Smooth muscle cell (in vitro differentiated cells): ENCODE measurements around the gene PTPRN2. TPM values are rescaled to one million over a fixed set of nuclear protein-coding genes. Genes with fewer than 3 reads are reported as not detected.

ENCODE experiments used
- DNase-seq: peaks from one replicate; lab custom pipeline; 2025; ENCODE audit not compliant: unreplicated experiment; lab: John Stamatoyannopoulos, UW
- H2AFZ ChIP-seq: fragments of 200-600 bp; sonication (generic); 2 replicates; pipeline ENCODE4 v1.6.0; 2016; ENCODE audit warnings: antibody characterized with exemption, low read depth, mild to moderate bottlenecking
- H3F3A ChIP-seq: fragments of 200-600 bp; sonication (generic); 2 replicates; pipeline ENCODE4 v1.6.0; 2017; ENCODE audit warnings: antibody characterized with exemption, low read depth
- H3K27ac ChIP-seq: fragments of 200-600 bp; sonication (generic); 2 replicates; pipeline ENCODE4 v1.5.1; 2016; ENCODE audit warnings: low read depth, mild to moderate bottlenecking
- H3K27me3 ChIP-seq: fragments of 200-600 bp; sonication (generic); 2 replicates; pipeline ENCODE4 v1.6.1; 2016; ENCODE audit warnings: low read depth, mild to moderate bottlenecking
- H3K36me3 ChIP-seq: fragments of 200-600 bp; sonication (generic); 2 replicates; pipeline ENCODE4 v1.5.1; 2016; ENCODE audit warnings: low read depth
- H3K4me1 ChIP-seq: fragments of 200-600 bp; sonication (generic); 2 replicates; pipeline ENCODE4 v1.5.1; 2016; ENCODE audit warnings: low read depth
- H3K4me2 ChIP-seq: fragments of 200-600 bp; sonication (generic); 2 replicates; pipeline ENCODE4 v1.6.0; 2016; ENCODE audit warnings: mild to moderate bottlenecking
- H3K4me3 ChIP-seq: fragments of 200-600 bp; sonication (generic); 2 replicates; pipeline ENCODE4 v1.5.1; 2016; ENCODE audit warnings: mild to moderate bottlenecking
- H3K79me2 ChIP-seq: fragments of 200-600 bp; sonication (generic); 2 replicates; pipeline ENCODE4 v1.6.0; 2016; ENCODE audit warnings: low read depth, mild to moderate bottlenecking
- H3K9ac ChIP-seq: fragments of 200-600 bp; sonication (generic); 2 replicates; pipeline ENCODE4 v1.6.0; 2016; ENCODE audit warnings: low read depth
- H3K9me3 ChIP-seq: fragments of 200-600 bp; sonication (generic); replicated peaks from 2 replicates; pipeline ENCODE4 v1.5.1; 2016; ENCODE audit warnings: low read depth
- H4K20me1 ChIP-seq: fragments of 200-600 bp; sonication (generic); 2 replicates; pipeline ENCODE4 v1.6.0; 2016; ENCODE audit warnings: low read depth
- CTCF ChIP-seq: fragments of 200-600 bp; sonication (generic); IDR thresholded peaks from 2 replicates; pipeline ENCODE4 v1.5.1; 2017; ENCODE audit warnings: borderline replicate concordance, mild to moderate bottlenecking, antibody characterized with exemption; ENCODE audit not compliant: insufficient read depth, poor library complexity, severe bottlenecking
- WGBS: methylation state at CpG from one replicate; pipeline ENCODE4 v1.1.7; 2016; ENCODE audit warnings: low lambda C conversion rate; 5-methylcytosine and 5-hydroxymethylcytosine counted together
- polyA plus RNA-seq: library from polyadenylated mRNA; unstranded; fragments of >200 nt; fragmentation: Nextera tagmentation; extraction: Ambion mirVana; gene quantifications from 2 replicates; pipeline ENCODE4 v1.2.1, GENCODE V29; 2016
- total RNA-seq: library from RNA; depleted of rRNA; stranded (reverse); fragments of >200 nt; gene quantifications from 2 replicates; pipeline ENCODE4 v1.2.3, GENCODE V29; 2014

PTPRN2 gene
- total and polyA plus RNA-seq, 2 experiments from 2014 or later = 0.09 to 0.87 TPM

- no peak for TF ChIP-seq CTCF
- WGBS = 85% methylated on average over 7 of the region's 7 CpGs
- no peak overlapping the region for H3K4me3 ChIP-seq
Observed at GRCh38 chr7:158518980-158519632, 68.5 kb downstream of the PTPRN2 start.

GRCh38 chr7:158517571-158517970 is 70.1 kb downstream of the PTPRN2 start:
- H3K9me3 ChIP-seq = no peaks in the 10 kb centered on the region
- H4K20me1 ChIP-seq = no peaks in the 10 kb centered on the region
- no peaks in the 10 kb centered on the region for H3K27me3 ChIP-seq
- H3K27ac ChIP-seq = no peak overlapping the region
- no peaks in the 10 kb centered on the region for H3K79me2 ChIP-seq
- no peaks in the 10 kb centered on the region for H3K4me1 ChIP-seq
- no peaks in the 10 kb centered on the region for H3K36me3 ChIP-seq
- WGBS = 98% methylated on average over 4 of the region's 4 CpGs
- H2AFZ ChIP-seq = no peak overlapping the region
- no peaks in the 10 kb centered on the region for H3F3A ChIP-seq
- H3K4me3 ChIP-seq = no peak overlapping the region
- no peak for DNase-seq
- H3K4me2 ChIP-seq = no peak overlapping the region
- H3K9ac ChIP-seq = no peak overlapping the region
- no peak for TF ChIP-seq CTCF

More at GRCh38 chr7:158518980-158519632, 68.5 kb downstream of the PTPRN2 start:
- no peaks in the 10 kb centered on the region for H3F3A ChIP-seq
- no peak overlapping the region for H2AFZ ChIP-seq
- H3K27ac ChIP-seq = no peak overlapping the region
- no peak overlapping the region for H3K4me2 ChIP-seq
- no peak overlapping the region for H3K9ac ChIP-seq
- no peak for DNase-seq
- no peaks in the 10 kb centered on the region for H3K9me3 ChIP-seq
- no peaks in the 10 kb centered on the region for H3K36me3 ChIP-seq
- no peaks in the 10 kb centered on the region for H3K79me2 ChIP-seq
- H3K27me3 ChIP-seq = no peaks in the 10 kb centered on the region
- H3K4me1 ChIP-seq = no peaks in the 10 kb centered on the region
- no peaks in the 10 kb centered on the region for H4K20me1 ChIP-seq

GRCh38 chr7:158517072-158517471 is 70.6 kb downstream of the PTPRN2 start:
- no peaks in the 10 kb centered on the region for H3K79me2 ChIP-seq
- no peak overlapping the region for H3K4me3 ChIP-seq
- WGBS = 92% methylated on average over 10 of the region's 11 CpGs
- H3K36me3 ChIP-seq = no peaks in the 10 kb centered on the region
- no peak overlapping the region for H3K4me2 ChIP-seq
- no peaks in the 10 kb centered on the region for H4K20me1 ChIP-seq
- no peaks in the 10 kb centered on the region for H3K27me3 ChIP-seq
- no peaks in the 10 kb centered on the region for H3F3A ChIP-seq
- no peak for TF ChIP-seq CTCF
- no peak for DNase-seq
- H3K4me1 ChIP-seq = no peaks in the 10 kb centered on the region
- H3K9ac ChIP-seq = no peak overlapping the region
- no peaks in the 10 kb centered on the region for H3K9me3 ChIP-seq
- H2AFZ ChIP-seq = no peak overlapping the region
- H3K27ac ChIP-seq = no peak overlapping the region

GRCh38 chr7:158516524-158516923 is 71.1 kb downstream of the PTPRN2 start:
- H4K20me1 ChIP-seq = no peaks in the 10 kb centered on the region
- no peak overlapping the region for H3K27ac ChIP-seq
- H3K9ac ChIP-seq = no peak overlapping the region
- H3K36me3 ChIP-seq = no peaks in the 10 kb centered on the region
- H2AFZ ChIP-seq = no peak overlapping the region
- no peaks in the 10 kb centered on the region for H3K4me1 ChIP-seq
- H3F3A ChIP-seq = no peaks in the 10 kb centered on the region
- no peaks in the 10 kb centered on the region for H3K27me3 ChIP-seq
- H3K79me2 ChIP-seq = no peaks in the 10 kb centered on the region
- no peaks in the 10 kb centered on the region for H3K9me3 ChIP-seq
- H3K4me2 ChIP-seq = no peak overlapping the region
- H3K4me3 ChIP-seq = no peak overlapping the region
- TF ChIP-seq CTCF = no peak
- no peak for DNase-seq
- WGBS = 94% methylated on average over 2 of the region's 2 CpGs
